ENCODE measurements around the gene C2CD4B. TPM values are rescaled to one million over a fixed set of nuclear protein-coding genes. Genes with fewer than 3 reads are reported as not detected.

C2CD4B gene
- total and polyA plus RNA-seq, 2 of the 13 experiments (the other 11 are each of a cell fraction or from before 2014, with no cell fraction given), result not detected

GRCh38 chr15:62211348-62211747, 46.3 kb upstream of the C2CD4B start (continued):
- TF ChIP-seq ZBTB38 (CRISPR knock-in tag; IDR thresholded peaks at IDR 0.05), result no peak
- no peak for TF ChIP-seq ZNF552 (CRISPR knock-in tag; IDR thresholded peaks at IDR 0.05; ENCODE audit: borderline replicate concordance)
- TF ChIP-seq SNAPC5 (CRISPR knock-in tag; IDR thresholded peaks at IDR 0.05; ENCODE audit: borderline replicate concordance), result no peak
- TF ChIP-seq REST (IDR thresholded peaks at IDR 0.05; ENCODE audit: borderline replicate concordance in 1 of 2, low read depth in 1 of 2, low read length in 2 of 2), result no peak
- peak; percentile 45 for TF ChIP-seq TEAD3 (CRISPR knock-in tag; optimal IDR thresholded peaks at IDR 0.05; ENCODE audit: borderline replicate concordance)
- no peak for TF ChIP-seq ZGPAT (CRISPR knock-in tag; IDR thresholded peaks at IDR 0.05)
- TF ChIP-seq PLRG1 (conservative IDR thresholded peaks at IDR 0.05), result no peak
- TF ChIP-seq ZMYM4 (CRISPR knock-in tag; IDR thresholded peaks at IDR 0.05), result no peak
- TF ChIP-seq GRHL1 (CRISPR knock-in tag; conservative IDR thresholded peaks at IDR 0.05), result no peak
- 0 out of 2 replicates have a peak, but pooled peaks have one; percentile 32 for TF ChIP-seq PAXIP1 (CRISPR knock-in tag; conservative IDR thresholded peaks at IDR 0.05)
- TF ChIP-seq NFE2 (CRISPR knock-in tag; IDR thresholded peaks at IDR 0.05), result no peak
- no peak for TF ChIP-seq PHF21A (CRISPR knock-in tag; IDR thresholded peaks at IDR 0.05)
- 0 out of 2 replicates have a peak, but pooled peaks have one; percentile 39 for TF ChIP-seq MLX (CRISPR knock-in tag; IDR thresholded peaks at IDR 0.05)
- TF ChIP-seq ZNF737 (CRISPR knock-in tag; IDR thresholded peaks at IDR 0.05; ENCODE audit: borderline replicate concordance), result no peak
- TF ChIP-seq ZKSCAN1 (IDR thresholded peaks at IDR 0.05; ENCODE audit: low read length), result no peak
- TF ChIP-seq ZIK1 (CRISPR knock-in tag; IDR thresholded peaks at IDR 0.05; ENCODE audit: borderline replicate concordance, low read depth), result no peak
- TF ChIP-seq ZNF138 (CRISPR knock-in tag; IDR thresholded peaks at IDR 0.05; ENCODE audit: low read depth), result no peak
- no peak for TF ChIP-seq ZKSCAN8 (CRISPR knock-in tag; IDR thresholded peaks at IDR 0.05; ENCODE audit: borderline replicate concordance)
- no peak for TF ChIP-seq TBL1XR1 (IDR thresholded peaks at IDR 0.05; ENCODE audit: borderline replicate concordance, low read length, partially characterized antibody)
